Lower leg skin (tissue), 4 donors: ENCODE results near the gene MYRIP. TPM values are rescaled to one million over a fixed set of nuclear protein-coding genes. Genes with fewer than 3 reads are reported as not detected.

Source experiments
- DNase-seq, 2 donors: peaks; one replicate each; pipeline ENCODE4 v3.0.0-alpha.2; 2019; ENCODE audit warnings: low spot score in 2 of 2
- H3K4me3 ChIP-seq: fragments of 200-600 bp; sonication (generic); 2 replicates; pipeline ENCODE4 v1.5.1; 2017; ENCODE audit warnings: mild to moderate bottlenecking, low read depth; ENCODE audit not compliant: poor library complexity, severe bottlenecking
- POLR2A ChIP-seq, 2 donors: fragments of 450-650 bp; IDR thresholded peaks; one replicate each; pipeline ENCODE4 v1.6.1; 2016 to 2017; ENCODE audit warnings: antibody characterized with exemption in 2 of 2, mild to moderate bottlenecking in 1 of 2, moderate library complexity in 1 of 2
- WGBS, 2 donors: methylation state at CpG; one replicate each; pipeline ENCODE4 v1.1.5; 2018; 5-methylcytosine and 5-hydroxymethylcytosine counted together
- intact Hi-C: fragments of 100-400 bp; cut with DNase I; formaldehyde crosslinking; loops from one replicate; pipeline ENCODE4 v1.15.0; 2023; ENCODE audit warnings: low total_unique reads
- total RNA-seq, 4 donors: library from RNA; depleted of rRNA; stranded (reverse); fragments of >200 nt; gene quantifications; one replicate each; pipeline ENCODE4 v1.1.0, GENCODE V29; 2016
- TF ChIP-seq, protein P1 (sequence below), 3 donors: fragments of 450-650 bp; IDR thresholded peaks; one replicate each; pipeline ENCODE4 v1.5.1; 2016; ENCODE audit warnings: antibody characterized with exemption in 3 of 3, mild to moderate bottlenecking in 3 of 3, moderate library complexity in 2 of 3

The MYRIP gene
- total RNA-seq, 4 donors from 2014 or later = 1.2 to 2.9 (median 1.5) TPM

DNA sequence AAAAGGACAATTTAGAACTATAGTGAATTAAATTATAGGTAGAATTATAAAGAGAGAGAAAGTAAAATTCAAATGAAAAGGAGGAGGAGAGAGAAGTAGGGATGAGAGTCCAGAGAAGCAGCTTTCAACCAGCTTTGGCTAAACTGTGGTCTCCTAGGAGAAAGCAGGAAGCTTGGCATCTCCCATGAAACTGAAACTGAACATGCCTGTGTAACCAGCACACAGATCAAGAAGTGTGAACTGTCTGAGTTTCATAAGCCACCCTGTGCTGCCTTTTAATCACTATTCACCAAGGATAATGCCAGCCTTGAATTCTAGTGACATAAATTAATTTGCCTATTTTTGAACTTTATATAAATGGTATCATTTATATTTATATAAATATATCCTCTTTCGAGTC lies 128.5 kb downstream of the MYRIP start:
- no peak overlapping the region for H3K4me3 ChIP-seq
- intact Hi-C loops = no loop called here
- WGBS, 2 donors = 75 to 79% methylated on average over 1 of the region's 1 CpG
- TF ChIP-seq, protein P1, sequence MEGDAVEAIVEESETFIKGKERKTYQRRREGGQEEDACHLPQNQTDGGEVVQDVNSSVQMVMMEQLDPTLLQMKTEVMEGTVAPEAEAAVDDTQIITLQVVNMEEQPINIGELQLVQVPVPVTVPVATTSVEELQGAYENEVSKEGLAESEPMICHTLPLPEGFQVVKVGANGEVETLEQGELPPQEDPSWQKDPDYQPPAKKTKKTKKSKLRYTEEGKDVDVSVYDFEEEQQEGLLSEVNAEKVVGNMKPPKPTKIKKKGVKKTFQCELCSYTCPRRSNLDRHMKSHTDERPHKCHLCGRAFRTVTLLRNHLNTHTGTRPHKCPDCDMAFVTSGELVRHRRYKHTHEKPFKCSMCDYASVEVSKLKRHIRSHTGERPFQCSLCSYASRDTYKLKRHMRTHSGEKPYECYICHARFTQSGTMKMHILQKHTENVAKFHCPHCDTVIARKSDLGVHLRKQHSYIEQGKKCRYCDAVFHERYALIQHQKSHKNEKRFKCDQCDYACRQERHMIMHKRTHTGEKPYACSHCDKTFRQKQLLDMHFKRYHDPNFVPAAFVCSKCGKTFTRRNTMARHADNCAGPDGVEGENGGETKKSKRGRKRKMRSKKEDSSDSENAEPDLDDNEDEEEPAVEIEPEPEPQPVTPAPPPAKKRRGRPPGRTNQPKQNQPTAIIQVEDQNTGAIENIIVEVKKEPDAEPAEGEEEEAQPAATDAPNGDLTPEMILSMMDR (IDR thresholded peaks at IDR 0.05) = no peak
- no peak for TF ChIP-seq POLR2A (IDR thresholded peaks at IDR 0.05)
- DNase-seq = no peak

DNA sequence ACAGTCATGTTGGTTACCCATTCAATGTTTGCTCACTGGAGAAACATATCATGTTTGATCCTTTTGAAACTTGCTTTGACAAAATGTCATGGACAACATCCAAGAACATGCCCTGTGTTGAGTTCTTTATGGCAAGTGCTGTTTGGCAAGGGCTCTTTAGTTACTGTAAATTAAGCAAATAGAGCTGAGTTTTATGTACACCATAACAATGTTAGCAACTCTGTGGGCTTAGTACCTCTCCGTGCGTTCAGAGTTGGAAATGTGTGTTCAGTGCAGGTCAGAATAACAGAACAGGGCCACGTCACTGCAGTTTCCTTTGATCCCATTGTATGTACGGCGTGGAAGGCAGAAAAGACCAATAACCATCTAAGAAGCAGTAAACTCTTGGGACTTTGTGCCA lies 132.5 kb downstream of the MYRIP start:
- intact Hi-C loops = no loop called here
- 39 to 58% methylated on average over 5 of the region's 5 CpGs for WGBS, 2 donors
- TF ChIP-seq, protein P1 (IDR thresholded peaks at IDR 0.05) = no peak
- TF ChIP-seq POLR2A (IDR thresholded peaks at IDR 0.05) = no peak
- H3K4me3 ChIP-seq = no peak overlapping the region
- DNase-seq = no peak

DNA sequence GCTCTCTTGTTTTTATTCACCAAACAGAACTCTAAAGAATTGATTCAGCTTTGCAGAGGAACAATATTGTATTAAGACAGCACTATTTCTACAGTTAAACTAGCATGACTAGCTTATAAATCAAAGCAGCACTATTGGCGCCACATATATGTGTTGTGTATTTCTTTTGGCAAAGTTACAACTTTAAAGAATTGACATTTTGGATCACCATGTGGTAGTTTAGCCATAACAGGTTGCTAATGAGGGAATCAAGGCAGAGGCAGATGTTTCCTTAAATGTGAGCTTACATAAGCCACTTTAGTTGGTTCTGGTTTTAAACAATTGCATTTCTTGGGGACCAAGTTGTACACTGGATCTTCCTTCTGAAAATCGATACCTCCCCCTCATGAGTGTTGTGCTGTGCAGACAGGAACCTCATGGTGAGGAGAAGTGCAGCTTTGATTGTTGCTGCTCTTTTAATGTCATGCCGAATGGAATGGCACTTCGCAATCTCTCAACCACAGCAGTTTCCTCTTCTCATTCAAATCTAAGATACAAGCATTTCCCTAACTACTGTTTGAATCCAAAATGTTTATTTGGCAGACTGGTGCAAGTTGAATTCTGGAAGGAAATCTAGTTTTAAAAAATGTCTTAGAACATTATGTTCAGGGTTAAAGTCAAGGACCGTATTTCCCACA lies 151.2 kb downstream of the MYRIP start:
- intact Hi-C loops = no loop called here
- WGBS, 2 donors = 36% methylated on average over 5 of the region's 5 CpGs
- no peak for DNase-seq
- H3K4me3 ChIP-seq = no peak overlapping the region
- TF ChIP-seq, protein P1 (IDR thresholded peaks at IDR 0.05) = no peak
- TF ChIP-seq POLR2A (IDR thresholded peaks at IDR 0.05) = no peak

DNA sequence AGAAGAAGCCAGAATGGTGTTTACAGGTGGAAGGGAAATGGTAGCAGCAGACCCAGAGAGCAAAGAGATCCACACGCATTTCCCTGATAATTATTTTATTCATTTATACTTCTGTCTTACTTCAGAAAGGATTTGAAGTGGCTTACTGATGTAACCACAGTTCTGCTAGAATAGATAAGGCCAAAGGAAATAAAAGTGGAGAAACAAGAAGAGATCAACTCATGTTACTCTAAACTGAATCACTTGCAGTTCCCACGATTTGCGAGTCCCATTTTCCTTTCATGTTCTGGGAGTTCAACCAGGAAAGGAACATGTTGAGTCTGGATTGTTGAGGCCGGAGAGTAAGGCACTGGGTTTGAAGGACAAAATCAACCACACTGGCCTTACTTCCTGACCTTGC lies 151.8 kb downstream of the MYRIP start:
- H3K4me3 ChIP-seq = no peak overlapping the region
- 54 to 61% methylated on average over 4 of the region's 4 CpGs for WGBS, 2 donors
- TF ChIP-seq, protein P1 (IDR thresholded peaks at IDR 0.05) = no peak
- TF ChIP-seq POLR2A (IDR thresholded peaks at IDR 0.05) = no peak
- intact Hi-C loops = no loop called here
- no peak for DNase-seq

DNA sequence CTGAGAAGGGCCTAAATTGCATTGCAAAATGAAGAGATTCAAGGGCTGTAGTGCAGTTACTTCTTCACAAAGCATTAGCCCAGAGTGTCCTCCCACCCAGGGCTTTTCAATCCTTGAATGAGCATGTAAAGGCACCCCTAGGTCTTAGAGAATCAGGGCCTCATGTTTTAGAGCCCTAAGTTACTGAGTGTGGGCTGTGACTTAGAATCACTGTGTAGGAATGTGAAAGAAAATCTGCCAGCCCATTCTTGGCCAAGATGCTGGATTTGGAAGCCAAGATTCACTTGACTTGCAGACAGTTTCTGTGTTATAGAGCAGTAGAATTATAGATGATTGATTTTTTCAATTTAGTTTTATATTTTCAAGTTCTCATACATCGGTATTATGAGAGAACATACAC lies 153.2 kb downstream of the MYRIP start:
- no peak overlapping the region for H3K4me3 ChIP-seq
- no peak for DNase-seq
- WGBS, 2 donors = 23 to 30% methylated on average over 1 of the region's 1 CpG
- TF ChIP-seq, protein P1 (IDR thresholded peaks at IDR 0.05) = no peak
- TF ChIP-seq POLR2A (IDR thresholded peaks at IDR 0.05) = no peak
- intact Hi-C loops = no loop called here

DNA sequence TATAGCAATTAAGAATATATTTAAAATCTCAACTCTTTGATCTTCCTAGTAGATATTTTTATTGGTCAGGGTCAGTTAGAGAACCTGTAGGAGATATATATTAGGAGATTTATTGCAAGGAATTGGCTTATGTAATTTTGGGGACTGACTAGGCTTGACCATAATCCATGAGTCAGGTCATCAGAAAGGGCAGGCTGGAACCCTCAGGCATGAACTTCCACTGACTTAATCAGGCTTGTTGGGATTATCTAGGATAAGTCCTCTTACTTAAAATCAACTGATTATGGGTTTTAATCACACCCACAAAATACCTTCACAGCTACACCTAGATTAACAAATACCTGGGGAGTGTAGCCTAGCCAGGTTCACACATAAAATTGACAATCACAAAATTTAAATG lies 156.1 kb downstream of the MYRIP start:
- H3K4me3 ChIP-seq = no peak overlapping the region
- no peak for DNase-seq
- TF ChIP-seq, protein P1 (IDR thresholded peaks at IDR 0.05) = no peak
- no peak for TF ChIP-seq POLR2A (IDR thresholded peaks at IDR 0.05)
- intact Hi-C loops = no loop called here
